ENCODE data around the gene TMEM218. TPM values are rescaled to one million over a fixed set of nuclear protein-coding genes. Genes with fewer than 3 reads are reported as not detected.

Gene TMEM218
- total and polyA plus RNA-seq, 10 of the 15 experiments (the other 5 are each of a cell fraction or from before 2014, with no cell fraction given), result 11.2 to 50.3 (median 28.8) TPM

DNA sequence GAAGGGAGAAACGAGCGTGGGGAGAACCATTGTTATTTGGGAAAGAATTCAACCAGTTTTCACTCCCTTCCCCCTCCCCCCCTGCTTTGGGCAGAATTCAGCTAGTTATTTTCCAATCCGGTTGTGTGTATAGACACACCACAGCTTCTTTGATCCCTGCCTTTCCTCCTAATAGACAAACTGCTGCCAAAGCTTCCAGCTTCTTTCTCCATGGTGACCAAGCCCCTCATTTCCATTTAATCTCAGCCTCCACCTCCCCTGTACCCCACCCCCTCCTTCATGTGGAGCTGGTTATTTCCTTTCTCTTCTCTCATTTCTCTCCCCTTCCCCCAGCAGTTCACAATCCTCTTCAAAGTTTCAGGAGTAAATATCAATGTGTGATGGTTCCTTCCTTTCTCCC is 28.4 kb upstream of the TMEM218 start:
- RAD21 ChIA-PET (ENCODE audit: unreplicated experiment), result interaction anchor here (0.8 to 4.2 kb wide), 5 partner anchors 11 to 180 kb away, joined by 3 to 32 read pairs (median 4); no protein-coding TSS in a partner anchor
- intact Hi-C loops (cut with micrococcal nuclease; ENCODE audit: unreplicated experiment), result loop anchor here (5.0 to 10.0 kb wide), 2 partner anchors 77 to 255 kb away; partner anchors contain the start of gene SLC37A2
- CTCF ChIA-PET, result interaction anchor here (0.7 to 6.5 kb wide), 11 partner anchors 10 to 281 kb away, joined by 3 to 100 read pairs (median 7); partner anchors contain the start of gene TMEM218
- H3K79me2 ChIP-seq (ENCODE audit: control insufficient read depth, insufficient read depth, low read length), result no peaks in the 10 kb centered on the region
- no peak overlapping the region for H3K4me2 ChIP-seq (ENCODE audit: control insufficient read depth, insufficient read depth)
- H3K27me3 ChIP-seq (replicated peaks in 1 of 2; ENCODE audit: control insufficient read depth in 2 of 2, insufficient read depth in 2 of 2, low read length in 1 of 2), result 0 out of 4 replicates have a peak, but pooled peaks cover 0 to 2% of the 10 kb centered on the region in 2 experiments
- H3K4me3 ChIP-seq, result no peak overlapping the region
- no peaks in the 10 kb centered on the region for H3K9me3 ChIP-seq (replicated peaks; ENCODE audit: control insufficient read depth, insufficient read depth, low read length)
- no peaks in the 10 kb centered on the region for H4K20me1 ChIP-seq (ENCODE audit: control insufficient read depth, insufficient read depth)
- POLR2A ChIA-PET, result no interaction called here
- FAIRE-seq, result no peak
- no peak overlapping the region for H3K9ac ChIP-seq (ENCODE audit: control insufficient read depth, insufficient read depth, low read length)
- in situ Hi-C loops (cut with MboI), result loop anchor here (10.0 kb wide), 1 partner anchor 185 kb away; the partner anchor contains the start of gene CCDC15
- DNase-seq (ENCODE audit: low read depth, low spot score), result no peak
- SMC1A ChIA-PET (ENCODE audit: uncharacterized antibody, unreplicated experiment), result interaction anchor here (2.8 to 5.9 kb wide), 4 partner anchors 27 to 180 kb away, joined by 9 to 52 read pairs (median 31); partner anchors contain the start of gene TMEM218
- TF ChIP-seq NBN (IDR thresholded peaks at IDR 0.05) (no peak), KLF5 (IDR thresholded peaks at IDR 0.05; ENCODE audit: partially characterized antibody) (no peak), POLR2A (IDR thresholded peaks at IDR 0.05; ENCODE audit: low read depth, low read length) (no peak), BHLHE40 (IDR thresholded peaks at IDR 0.05; ENCODE audit: borderline replicate concordance in 1 of 2, low read depth in 2 of 2, low read length in 1 of 2) (no peak), TCF12 (IDR thresholded peaks at IDR 0.05; ENCODE audit: low read depth, low read length) (no peak), POLR2AphosphoS2 (IDR thresholded peaks at IDR 0.05; ENCODE audit: low read depth, low read length) (no peak), RUNX3 (IDR thresholded peaks at IDR 0.05; ENCODE audit: low read length) (no peak)
- TF ChIP-seq, protein P1, sequence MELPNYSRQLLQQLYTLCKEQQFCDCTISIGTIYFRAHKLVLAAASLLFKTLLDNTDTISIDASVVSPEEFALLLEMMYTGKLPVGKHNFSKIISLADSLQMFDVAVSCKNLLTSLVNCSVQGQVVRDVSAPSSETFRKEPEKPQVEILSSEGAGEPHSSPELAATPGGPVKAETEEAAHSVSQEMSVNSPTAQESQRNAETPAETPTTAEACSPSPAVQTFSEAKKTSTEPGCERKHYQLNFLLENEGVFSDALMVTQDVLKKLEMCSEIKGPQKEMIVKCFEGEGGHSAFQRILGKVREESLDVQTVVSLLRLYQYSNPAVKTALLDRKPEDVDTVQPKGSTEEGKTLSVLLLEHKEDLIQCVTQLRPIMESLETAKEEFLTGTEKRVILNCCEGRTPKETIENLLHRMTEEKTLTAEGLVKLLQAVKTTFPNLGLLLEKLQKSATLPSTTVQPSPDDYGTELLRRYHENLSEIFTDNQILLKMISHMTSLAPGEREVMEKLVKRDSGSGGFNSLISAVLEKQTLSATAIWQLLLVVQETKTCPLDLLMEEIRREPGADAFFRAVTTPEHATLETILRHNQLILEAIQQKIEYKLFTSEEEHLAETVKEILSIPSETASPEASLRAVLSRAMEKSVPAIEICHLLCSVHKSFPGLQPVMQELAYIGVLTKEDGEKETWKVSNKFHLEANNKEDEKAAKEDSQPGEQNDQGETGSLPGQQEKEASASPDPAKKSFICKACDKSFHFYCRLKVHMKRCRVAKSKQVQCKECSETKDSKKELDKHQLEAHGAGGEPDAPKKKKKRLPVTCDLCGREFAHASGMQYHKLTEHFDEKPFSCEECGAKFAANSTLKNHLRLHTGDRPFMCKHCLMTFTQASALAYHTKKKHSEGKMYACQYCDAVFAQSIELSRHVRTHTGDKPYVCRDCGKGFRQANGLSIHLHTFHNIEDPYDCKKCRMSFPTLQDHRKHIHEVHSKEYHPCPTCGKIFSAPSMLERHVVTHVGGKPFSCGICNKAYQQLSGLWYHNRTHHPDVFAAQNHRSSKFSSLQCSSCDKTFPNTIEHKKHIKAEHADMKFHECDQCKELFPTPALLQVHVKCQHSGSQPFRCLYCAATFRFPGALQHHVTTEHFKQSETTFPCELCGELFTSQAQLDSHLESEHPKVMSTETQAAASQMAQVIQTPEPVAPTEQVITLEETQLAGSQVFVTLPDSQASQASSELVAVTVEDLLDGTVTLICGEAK (IDR thresholded peaks at IDR 0.05; ENCODE audit: borderline replicate concordance), result no peak
- no peaks in the 10 kb centered on the region for H3K36me3 ChIP-seq (ENCODE audit: control insufficient read depth in 2 of 2, insufficient read depth in 2 of 2, low read length in 1 of 2)
- no peak for ATAC-seq
- H3K27ac ChIP-seq (ENCODE audit: control insufficient read depth, insufficient read depth), result no peak overlapping the region
- H2AFZ ChIP-seq (ENCODE audit: control insufficient read depth, low read depth, low read length), result no peak overlapping the region
- 39% methylated on average over 3 of the region's 3 CpGs for WGBS (ENCODE audit: insufficient coverage, insufficient replicate concordance, low lambda C conversion rate, missing lambda C conversion rate)
- no peaks in the 10 kb centered on the region for H3K4me1 ChIP-seq (ENCODE audit: control insufficient read depth, insufficient read depth, low read length)
- BruUV-seq (replicated peaks), result no TSS peak
